C4-2B (cell line): ENCODE data around the gene PKD1L1.

Experiments
- ZFX ChIP-seq: fragments of 450-650 bp; IDR thresholded peaks from 2 replicates; pipeline ENCODE4 v1.6.1; 2017
- TF ChIP-seq, protein P1 (sequence below): fragments of 450-650 bp; conservative IDR thresholded peaks from 2 replicates; pipeline ENCODE4 v1.5.1; 2017; ENCODE audit warnings: mild to moderate bottlenecking

DNA sequence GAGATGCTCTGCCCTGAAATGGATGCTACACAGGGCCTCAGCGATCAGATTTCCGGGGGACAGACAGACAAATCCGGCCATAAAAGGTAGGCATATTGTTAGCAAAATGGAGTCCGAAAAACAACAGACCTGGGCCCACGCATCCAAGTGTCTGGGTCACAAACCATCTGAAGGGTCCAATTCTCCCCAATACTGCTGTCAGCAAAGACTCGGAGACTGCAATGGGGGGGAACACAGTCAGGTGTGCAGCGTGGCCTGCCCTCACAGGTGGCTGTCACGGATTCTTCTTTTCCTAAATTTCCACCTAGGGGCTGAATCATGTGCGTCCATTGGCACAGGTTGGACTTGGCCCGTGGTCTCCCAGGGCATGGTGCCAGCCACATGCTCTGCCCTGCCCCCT is 12.9 kb downstream of the PKD1L1 start:
- TF ChIP-seq, protein P1, sequence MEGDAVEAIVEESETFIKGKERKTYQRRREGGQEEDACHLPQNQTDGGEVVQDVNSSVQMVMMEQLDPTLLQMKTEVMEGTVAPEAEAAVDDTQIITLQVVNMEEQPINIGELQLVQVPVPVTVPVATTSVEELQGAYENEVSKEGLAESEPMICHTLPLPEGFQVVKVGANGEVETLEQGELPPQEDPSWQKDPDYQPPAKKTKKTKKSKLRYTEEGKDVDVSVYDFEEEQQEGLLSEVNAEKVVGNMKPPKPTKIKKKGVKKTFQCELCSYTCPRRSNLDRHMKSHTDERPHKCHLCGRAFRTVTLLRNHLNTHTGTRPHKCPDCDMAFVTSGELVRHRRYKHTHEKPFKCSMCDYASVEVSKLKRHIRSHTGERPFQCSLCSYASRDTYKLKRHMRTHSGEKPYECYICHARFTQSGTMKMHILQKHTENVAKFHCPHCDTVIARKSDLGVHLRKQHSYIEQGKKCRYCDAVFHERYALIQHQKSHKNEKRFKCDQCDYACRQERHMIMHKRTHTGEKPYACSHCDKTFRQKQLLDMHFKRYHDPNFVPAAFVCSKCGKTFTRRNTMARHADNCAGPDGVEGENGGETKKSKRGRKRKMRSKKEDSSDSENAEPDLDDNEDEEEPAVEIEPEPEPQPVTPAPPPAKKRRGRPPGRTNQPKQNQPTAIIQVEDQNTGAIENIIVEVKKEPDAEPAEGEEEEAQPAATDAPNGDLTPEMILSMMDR, result no peak
- TF ChIP-seq ZFX, result no peak
